ENCODE data around the gene FAM120B. TPM values are rescaled to one million over a fixed set of nuclear protein-coding genes. Genes with fewer than 3 reads are reported as not detected.

Gene FAM120B
- total RNA-seq, 4 donors from 2014 or later = 24.6 to 40.3 (median 31.9) TPM

DNA sequence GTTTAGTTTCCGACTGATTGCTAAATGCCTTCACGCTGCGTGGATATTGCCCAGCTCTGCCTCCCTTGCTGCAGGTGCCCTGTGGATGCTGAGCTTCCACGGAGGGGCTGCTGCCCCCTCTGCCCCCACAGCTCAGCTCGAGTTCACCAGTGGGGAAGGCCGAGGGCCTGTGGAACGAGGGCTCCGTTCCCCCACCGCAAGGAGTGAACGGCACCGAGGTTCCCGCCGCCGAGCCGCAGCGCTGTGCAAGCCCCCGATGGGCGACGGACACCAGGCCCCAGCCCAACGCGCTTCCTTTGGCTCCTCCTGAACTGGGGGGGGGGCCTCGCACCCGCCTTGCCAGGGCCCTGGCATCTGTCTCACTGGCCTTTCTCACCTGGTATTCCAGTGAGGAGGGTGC is 33.4 kb upstream of the FAM120B start:
- Histone ChIP-seq H3K9me3 (no peaks in the 10 kb centered on the region), H3K27me3 (peaks cover 16% of the 10 kb centered on the region), H3K36me3 (no peaks in the 10 kb centered on the region), H3K4me3 (no peak overlapping the region), H3K27ac (no peak overlapping the region), H3K4me1 (peaks cover 0 to 38% (median 14%) of the 10 kb centered on the region in 3 donors)
- ATAC-seq = no peak
- TF ChIP-seq POLR2AphosphoS5 (IDR thresholded peaks at IDR 0.05) = no peak
- TF ChIP-seq, protein P1, sequence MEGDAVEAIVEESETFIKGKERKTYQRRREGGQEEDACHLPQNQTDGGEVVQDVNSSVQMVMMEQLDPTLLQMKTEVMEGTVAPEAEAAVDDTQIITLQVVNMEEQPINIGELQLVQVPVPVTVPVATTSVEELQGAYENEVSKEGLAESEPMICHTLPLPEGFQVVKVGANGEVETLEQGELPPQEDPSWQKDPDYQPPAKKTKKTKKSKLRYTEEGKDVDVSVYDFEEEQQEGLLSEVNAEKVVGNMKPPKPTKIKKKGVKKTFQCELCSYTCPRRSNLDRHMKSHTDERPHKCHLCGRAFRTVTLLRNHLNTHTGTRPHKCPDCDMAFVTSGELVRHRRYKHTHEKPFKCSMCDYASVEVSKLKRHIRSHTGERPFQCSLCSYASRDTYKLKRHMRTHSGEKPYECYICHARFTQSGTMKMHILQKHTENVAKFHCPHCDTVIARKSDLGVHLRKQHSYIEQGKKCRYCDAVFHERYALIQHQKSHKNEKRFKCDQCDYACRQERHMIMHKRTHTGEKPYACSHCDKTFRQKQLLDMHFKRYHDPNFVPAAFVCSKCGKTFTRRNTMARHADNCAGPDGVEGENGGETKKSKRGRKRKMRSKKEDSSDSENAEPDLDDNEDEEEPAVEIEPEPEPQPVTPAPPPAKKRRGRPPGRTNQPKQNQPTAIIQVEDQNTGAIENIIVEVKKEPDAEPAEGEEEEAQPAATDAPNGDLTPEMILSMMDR (IDR thresholded peaks at IDR 0.05) = no peak
- TF ChIP-seq EP300 (IDR thresholded peaks at IDR 0.05) = no peak
- 100% methylated on average over 1 of the region's 23 CpGs; no CpG with 5 or more reads in 1 of the 2 donors for WGBS, 2 donors (ENCODE audit: low coverage in 1 of 2)

GRCh38 chr6:170273681-170274080 is 32.9 kb upstream of the FAM120B start:
- WGBS, 2 donors (ENCODE audit: low coverage in 1 of 2) = 30 to 72% methylated on average over 2 to 4 of the region's 7 CpGs
- TF ChIP-seq POLR2A (IDR thresholded peaks at IDR 0.05) (no peak), POLR2AphosphoS5 (IDR thresholded peaks at IDR 0.05) (no peak), EP300 (IDR thresholded peaks at IDR 0.05) (no peak)
- TF ChIP-seq, protein P1 (IDR thresholded peaks at IDR 0.05) = no peak
- peaks cover 0 to 38% (median 14%) of the 10 kb centered on the region in 3 donors for H3K4me1 ChIP-seq
- no peak overlapping the region for H3K4me3 ChIP-seq
- peaks cover 16% of the 10 kb centered on the region for H3K27me3 ChIP-seq
- no peaks in the 10 kb centered on the region for H3K36me3 ChIP-seq
- H3K27ac ChIP-seq = no peak overlapping the region
- no peaks in the 10 kb centered on the region for H3K9me3 ChIP-seq
- no peak for ATAC-seq

DNA sequence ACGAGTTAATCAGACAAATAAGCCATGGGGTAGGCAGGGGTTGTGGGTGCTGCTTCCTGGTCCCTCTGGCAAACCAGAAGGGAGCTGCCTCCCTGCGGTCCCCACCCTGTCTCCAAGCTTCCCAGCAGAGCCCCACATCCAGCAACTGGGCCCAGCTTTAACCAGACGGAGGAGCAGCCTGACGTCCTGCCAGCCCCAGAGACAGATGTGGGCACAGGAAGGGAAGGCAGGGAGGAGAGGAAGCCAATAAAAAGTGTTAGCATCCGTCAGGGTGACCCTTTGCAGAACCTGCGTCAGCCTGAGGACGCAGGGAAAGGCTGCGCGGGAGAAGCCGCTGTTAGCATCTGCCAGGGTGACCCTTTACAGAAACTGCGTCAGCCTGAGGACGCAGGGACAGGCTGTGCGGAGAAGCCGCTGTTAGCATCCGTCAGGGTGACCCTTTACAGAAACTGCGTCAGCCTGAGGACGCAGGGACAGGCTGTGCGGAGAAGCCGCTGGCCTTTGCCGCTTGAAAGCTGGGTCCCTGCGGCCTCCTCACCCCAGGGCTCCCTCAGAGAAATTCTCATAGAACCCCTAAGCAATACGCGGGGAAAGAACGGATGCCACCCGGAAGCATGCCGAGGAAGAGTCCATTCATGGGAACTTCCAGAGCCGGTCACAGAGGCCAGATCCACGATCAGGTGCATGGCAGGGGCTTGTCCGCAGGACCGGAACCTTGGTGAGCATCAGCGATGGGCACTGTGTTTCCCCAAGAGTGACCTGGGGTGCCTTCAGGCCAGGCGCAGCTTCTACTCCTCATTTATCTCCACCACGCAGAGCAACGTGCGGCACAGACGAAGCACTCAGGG is 31.6 kb upstream of the FAM120B start:
- Histone ChIP-seq H3K27me3 (peaks cover 16% of the 10 kb centered on the region), H3K36me3 (no peaks in the 10 kb centered on the region), H3K4me3 (no peak overlapping the region), H3K9me3 (no peaks in the 10 kb centered on the region), H3K4me1 (peaks cover 0 to 33% (median 14%) of the 10 kb centered on the region in 3 donors), H3K27ac (no peak overlapping the region)
- no peak for TF ChIP-seq POLR2A (IDR thresholded peaks at IDR 0.05)
- no peak for TF ChIP-seq EP300 (IDR thresholded peaks at IDR 0.05)
- TF ChIP-seq, protein P1 (IDR thresholded peaks at IDR 0.05) = no peak
- TF ChIP-seq POLR2AphosphoS5 (IDR thresholded peaks at IDR 0.05) = no peak
- no peak for ATAC-seq
- WGBS, 2 donors (ENCODE audit: low coverage in 1 of 2) = 73 to 85% methylated on average over 13 to 17 of the region's 36 CpGs

- WGBS, 2 donors (ENCODE audit: low coverage in 1 of 2) = 37 to 83% methylated on average over 4 to 17 of the region's 29 CpGs
- Histone ChIP-seq H3K4me3 (peak overlapping the region in 1 of 2 donors; percentile 10), H3K27me3 (peaks cover 16% of the 10 kb centered on the region), H3K27ac (peak overlapping the region in 3 of 4 donors; percentile 59 to 68 (median 65)), H3K9me3 (no peaks in the 10 kb centered on the region), H3K4me1 (peaks cover 0 to 30% (median 14%) of the 10 kb centered on the region in 3 donors), H3K36me3 (no peaks in the 10 kb centered on the region)
- ATAC-seq = peak; percentile 70
- TF ChIP-seq, protein P1 (IDR thresholded peaks at IDR 0.05) = no peak
- TF ChIP-seq POLR2AphosphoS5 (IDR thresholded peaks at IDR 0.05) = peak; percentile 63
- TF ChIP-seq POLR2A (IDR thresholded peaks at IDR 0.05) = no peak
- no peak for TF ChIP-seq EP300 (IDR thresholded peaks at IDR 0.05)
Measured at GRCh38 chr6:170276369-170277057, 30.0 kb upstream of the FAM120B start.

Measured in gastroesophageal sphincter (tissue), 4 donors.